ENCODE measurements around the gene VWDE. TPM values are rescaled to one million over a fixed set of nuclear protein-coding genes. Genes with fewer than 3 reads are reported as not detected.
"Not testable (repeated sequence)": the region's sequence is repeated elsewhere in the genome, so short reads cannot be mapped to it uniquely, and the experiment has no call there.

Gene VWDE
- not detected in 2 replicates for total RNA-seq
- long read RNA-seq: 0 reads

DNA sequence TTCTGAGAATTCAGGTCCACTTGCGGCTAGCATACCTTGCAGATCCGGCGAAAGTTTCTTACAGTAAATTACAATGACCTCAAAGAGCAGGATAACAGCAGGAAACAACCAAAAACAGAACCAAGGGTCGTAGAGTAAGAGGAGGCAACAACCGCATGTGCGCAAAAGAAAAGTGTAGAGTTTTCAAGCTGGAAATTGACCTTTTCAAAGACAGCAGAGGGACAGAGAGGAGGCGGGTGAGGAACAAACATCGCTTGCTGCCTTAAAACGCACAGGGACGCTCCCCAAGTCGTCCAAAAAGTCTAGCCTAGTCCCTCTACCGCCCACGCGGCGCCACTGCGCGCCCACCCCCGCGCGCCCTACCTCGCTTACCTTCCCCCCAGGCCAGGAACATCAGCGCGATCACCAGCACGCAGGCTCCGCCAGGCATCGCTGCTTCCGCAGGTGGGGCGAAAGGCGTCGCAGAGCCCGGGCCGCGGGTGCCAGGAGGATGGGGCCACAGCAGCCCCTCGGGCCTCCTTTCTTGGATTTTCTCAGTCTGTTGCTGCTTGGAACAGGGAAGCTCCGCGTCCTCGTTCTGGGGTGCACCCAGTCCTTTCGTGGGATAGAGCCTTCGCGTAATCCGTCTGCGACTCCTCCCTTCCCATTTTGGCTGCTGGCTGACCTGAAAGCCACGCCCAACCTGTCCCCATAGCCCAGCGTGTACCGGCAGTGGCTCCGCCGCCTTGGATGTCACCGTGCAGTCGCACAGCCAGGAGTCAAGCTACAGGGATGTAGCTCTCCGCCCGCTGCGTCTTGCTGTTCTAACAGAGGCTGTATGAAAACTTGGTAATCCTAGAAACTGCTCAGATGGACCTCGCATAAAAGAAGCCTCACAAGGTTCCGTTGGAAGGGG, at the start of gene VWDE:
TSS of gene VWDE (minus strand) at position 579 of the 895 bp plus-strand sequence. CDS start at position 430, 149 bp downstream.
- no peak within 1 kb of the TSS for H3K27ac Mint-ChIP-seq (ENCODE audit: unreplicated experiment)
- peaks cover 1% of the 10 kb centered on the region for H3K36me3 Mint-ChIP-seq (ENCODE audit: low read depth)
- H3K4me3 Mint-ChIP-seq: peak within 1 kb of the TSS; percentile 84
- TF ChIP-seq, protein P1, sequence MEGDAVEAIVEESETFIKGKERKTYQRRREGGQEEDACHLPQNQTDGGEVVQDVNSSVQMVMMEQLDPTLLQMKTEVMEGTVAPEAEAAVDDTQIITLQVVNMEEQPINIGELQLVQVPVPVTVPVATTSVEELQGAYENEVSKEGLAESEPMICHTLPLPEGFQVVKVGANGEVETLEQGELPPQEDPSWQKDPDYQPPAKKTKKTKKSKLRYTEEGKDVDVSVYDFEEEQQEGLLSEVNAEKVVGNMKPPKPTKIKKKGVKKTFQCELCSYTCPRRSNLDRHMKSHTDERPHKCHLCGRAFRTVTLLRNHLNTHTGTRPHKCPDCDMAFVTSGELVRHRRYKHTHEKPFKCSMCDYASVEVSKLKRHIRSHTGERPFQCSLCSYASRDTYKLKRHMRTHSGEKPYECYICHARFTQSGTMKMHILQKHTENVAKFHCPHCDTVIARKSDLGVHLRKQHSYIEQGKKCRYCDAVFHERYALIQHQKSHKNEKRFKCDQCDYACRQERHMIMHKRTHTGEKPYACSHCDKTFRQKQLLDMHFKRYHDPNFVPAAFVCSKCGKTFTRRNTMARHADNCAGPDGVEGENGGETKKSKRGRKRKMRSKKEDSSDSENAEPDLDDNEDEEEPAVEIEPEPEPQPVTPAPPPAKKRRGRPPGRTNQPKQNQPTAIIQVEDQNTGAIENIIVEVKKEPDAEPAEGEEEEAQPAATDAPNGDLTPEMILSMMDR (conservative IDR thresholded peaks at IDR 0.05): peak; percentile 37
- H3K4me1 Mint-ChIP-seq: peaks cover 11% of the 10 kb centered on the region
- H3K27me3 Mint-ChIP-seq (ENCODE audit: low read depth): peaks cover 73% of the 10 kb centered on the region
- peaks cover 5% of the 10 kb centered on the region for H3K9me3 Mint-ChIP-seq
- DNase-seq (ENCODE audit: low read depth, low spot score): no peak

GRCh38 chr7:12453136-12453535, 49.5 kb upstream of the VWDE start:
- not testable (repeated sequence) for H3K4me3 Mint-ChIP-seq; H3K9me3 Mint-ChIP-seq; DNase-seq (ENCODE audit: low read depth, low spot score); H3K27ac Mint-ChIP-seq (ENCODE audit: unreplicated experiment); H3K36me3 Mint-ChIP-seq (ENCODE audit: low read depth); H3K27me3 Mint-ChIP-seq (ENCODE audit: low read depth); H3K4me1 Mint-ChIP-seq

GRCh38 chr7:12450615-12451014, 47.0 kb upstream of the VWDE start:
- Mint-ChIP-seq H3K36me3 (ENCODE audit: low read depth) (no peaks in the 10 kb centered on the region), H3K4me1 (no peaks in the 10 kb centered on the region), H3K27ac (ENCODE audit: unreplicated experiment) (no peak overlapping the region), H3K27me3 (ENCODE audit: low read depth) (no peaks in the 10 kb centered on the region), H3K9me3 (peaks cover 5% of the 10 kb centered on the region), H3K4me3 (no peak overlapping the region)
- TF ChIP-seq, protein P1 (conservative IDR thresholded peaks at IDR 0.05): no peak
- DNase-seq (ENCODE audit: low read depth, low spot score): no peak

- Mint-ChIP-seq H3K4me3 (no peak overlapping the region), H3K36me3 (ENCODE audit: low read depth) (no peaks in the 10 kb centered on the region), H3K4me1 (no peaks in the 10 kb centered on the region), H3K27ac (ENCODE audit: unreplicated experiment) (no peak overlapping the region), H3K9me3 (peaks cover 4% of the 10 kb centered on the region), H3K27me3 (ENCODE audit: low read depth) (no peaks in the 10 kb centered on the region)
- TF ChIP-seq, protein P1 (conservative IDR thresholded peaks at IDR 0.05): no peak
- DNase-seq (ENCODE audit: low read depth, low spot score): no peak
Measured at GRCh38 chr7:12444785-12445184, 41.1 kb upstream of the VWDE start.

- no peaks in the 10 kb centered on the region for H3K36me3 Mint-ChIP-seq (ENCODE audit: low read depth)
- TF ChIP-seq, protein P1 (conservative IDR thresholded peaks at IDR 0.05): no peak
- DNase-seq (ENCODE audit: low read depth, low spot score): no peak
- H3K27ac Mint-ChIP-seq (ENCODE audit: unreplicated experiment): no peak overlapping the region
- H3K27me3 Mint-ChIP-seq (ENCODE audit: low read depth): no peaks in the 10 kb centered on the region
- peaks cover 4% of the 10 kb centered on the region for H3K9me3 Mint-ChIP-seq
- H3K4me3 Mint-ChIP-seq: no peak overlapping the region
- no peaks in the 10 kb centered on the region for H3K4me1 Mint-ChIP-seq
Measured at GRCh38 chr7:12440229-12440628, 36.6 kb upstream of the VWDE start.

DNA sequence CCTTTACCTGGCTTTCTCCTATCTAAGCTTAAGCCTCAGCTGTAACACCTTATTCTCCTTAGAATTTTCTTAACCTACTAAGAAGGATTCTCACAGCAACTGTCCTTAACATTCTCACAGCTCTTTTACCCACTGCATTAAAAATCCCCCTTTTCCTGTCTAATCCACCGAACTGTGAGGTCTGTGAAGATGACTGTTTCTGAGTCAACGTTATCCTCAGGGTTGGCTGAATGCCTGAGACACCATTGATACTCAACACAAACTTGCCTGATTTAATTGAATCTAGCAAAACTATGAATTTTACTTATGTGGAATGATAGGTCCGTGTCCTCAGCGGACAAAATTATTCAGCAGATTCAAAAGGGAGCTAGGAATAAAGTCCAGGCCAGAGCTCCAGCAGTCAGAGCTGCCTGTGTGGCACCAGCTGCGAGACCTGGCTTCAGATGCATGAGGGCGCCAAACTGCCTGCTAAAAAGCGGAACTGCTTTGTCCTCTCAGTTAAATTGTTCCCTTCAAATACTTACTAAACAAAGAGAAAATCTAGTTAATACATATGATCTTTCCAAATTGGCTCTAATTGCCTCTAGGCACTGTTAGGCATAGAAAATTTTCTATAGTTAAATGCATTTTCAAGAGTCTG, 33.4 kb upstream of the VWDE start:
- Mint-ChIP-seq H3K9me3 (no peaks in the 10 kb centered on the region), H3K27me3 (ENCODE audit: low read depth) (no peaks in the 10 kb centered on the region), H3K4me1 (peaks cover 7% of the 10 kb centered on the region), H3K4me3 (no peak overlapping the region), H3K36me3 (ENCODE audit: low read depth) (no peaks in the 10 kb centered on the region), H3K27ac (ENCODE audit: unreplicated experiment) (no peak overlapping the region)
- DNase-seq (ENCODE audit: low read depth, low spot score): no peak
- TF ChIP-seq, protein P1 (conservative IDR thresholded peaks at IDR 0.05): peak; percentile 13
